HTERT RPE-1 (cell line): ENCODE data around the gene STXBP1.
"Not testable (repeated sequence)": the region's sequence is repeated elsewhere in the genome, so short reads cannot be mapped to it uniquely, and the experiment has no call there.

Experiments
- in situ Hi-C: fragments of 300-500 bp; cut with MboI; formaldehyde crosslinking; loops from 4 replicates; pipeline ENCODE4 v1.14.3; 2020; ENCODE audit warnings: low sequenced_read_pairs

Gene STXBP1

GRCh38 chr9:127577194-127577593 lies 34.9 kb upstream of the STXBP1 start:
- in situ Hi-C loops = not testable (repeated sequence)

- in situ Hi-C loops = no loop called here
Observed at GRCh38 chr9:127578627-127578951, 33.5 kb upstream of the STXBP1 start.

GRCh38 chr9:127578952-127579853 lies 32.9 kb upstream of the STXBP1 start:
- in situ Hi-C loops = no loop called here

- in situ Hi-C loops = no loop called here
Observed at GRCh38 chr9:127580366-127580765, 31.7 kb upstream of the STXBP1 start.

- in situ Hi-C loops = no loop called here
Observed at GRCh38 chr9:127580879-127581475, 31.1 kb upstream of the STXBP1 start.

- in situ Hi-C loops = not testable (repeated sequence)
Observed at GRCh38 chr9:127584474-127584805, 27.6 kb upstream of the STXBP1 start.

- in situ Hi-C loops = no loop called here
Observed at GRCh38 chr9:127585161-127585819, 26.8 kb upstream of the STXBP1 start.

- in situ Hi-C loops = no loop called here
Observed at GRCh38 chr9:127586096-127586495, 26.0 kb upstream of the STXBP1 start.

GRCh38 chr9:127586537-127586936 lies 25.5 kb upstream of the STXBP1 start:
- in situ Hi-C loops = no loop called here

GRCh38 chr9:127587966-127588365 lies 24.1 kb upstream of the STXBP1 start:
- in situ Hi-C loops = no loop called here

GRCh38 chr9:127588740-127589506 lies 23.2 kb upstream of the STXBP1 start:
- in situ Hi-C loops = no loop called here

- in situ Hi-C loops = no loop called here
Observed at GRCh38 chr9:127589955-127590370, 22.1 kb upstream of the STXBP1 start.

- in situ Hi-C loops = no loop called here
Observed at GRCh38 chr9:127595611-127596010, 16.5 kb upstream of the STXBP1 start.

- in situ Hi-C loops = no loop called here
Observed at GRCh38 chr9:127598839-127599549, 13.1 kb upstream of the STXBP1 start.

GRCh38 chr9:127599550-127599891 lies 12.6 kb upstream of the STXBP1 start:
- in situ Hi-C loops = no loop called here

- in situ Hi-C loops = no loop called here
Observed at GRCh38 chr9:127603226-127603625, 8.9 kb upstream of the STXBP1 start.

- in situ Hi-C loops = no loop called here
Observed at GRCh38 chr9:127606043-127606442, 6.0 kb upstream of the STXBP1 start.

- in situ Hi-C loops = no loop called here
Observed at GRCh38 chr9:127608104-127608966, 3.7 kb upstream of the STXBP1 start.

GRCh38 chr9:127611603-127611898 lies 526 bp upstream of the STXBP1 start:
- in situ Hi-C loops = no loop called here

GRCh38 chr9:127612939-127613582 lies 984 bp downstream of the STXBP1 start:
- in situ Hi-C loops = no loop called here
